ENCODE measurements around the gene GSE1. TPM values are rescaled to one million over a fixed set of nuclear protein-coding genes. Genes with fewer than 3 reads are reported as not detected.

GSE1 gene
- total and polyA plus RNA-seq, 7 experiments from 2014 or later: 0.18 to 69.2 (median 11.3) TPM

GRCh38 chr16:85584819-85585282 is 28.3 kb upstream of the GSE1 start:
- POLR2A ChIA-PET: interaction anchor here (0.6 kb wide), 1 partner anchor 25 kb away, joined by 3 read pairs; no protein-coding TSS in a partner anchor
- Histone ChIP-seq H3K27me3 (ENCODE audit: control insufficient read depth in 2 of 2, insufficient read depth in 2 of 2, low read length in 2 of 2) (no peaks in the 10 kb centered on the region), H3K27ac (ENCODE audit: low read depth, low read length) (no peak overlapping the region), H3K4me1 (ENCODE audit: control insufficient read depth in 2 of 2, insufficient read depth in 2 of 2, low read length in 2 of 2) (no peaks in the 10 kb centered on the region), H3K4me3 (ENCODE audit: low read length) (no peak overlapping the region), H3K36me3 (ENCODE audit: control insufficient read depth in 2 of 3, insufficient read depth in 3 of 3, low read length in 3 of 3) (no peaks in the 10 kb centered on the region), H3K9me3 (ENCODE audit: control insufficient read depth in 2 of 3, low read length in 3 of 3) (no peaks in the 10 kb centered on the region)
- CTCF ChIA-PET: no interaction called here
- Mint-ChIP-seq H3K9me3 (no peaks in the 10 kb centered on the region), H3K27me3 (no peaks in the 10 kb centered on the region), H3K4me1 (peaks cover 0 to 31% (median 4%) of the 10 kb centered on the region in 7 donors), H3K4me3 (no peak overlapping the region), H3K36me3 (peaks cover 0 to 3% (median 2%) of the 10 kb centered on the region in 5 donors), H3K27ac (no peak overlapping the region)
- ATAC-seq (no peak), DNase-seq (no peak)
- intact Hi-C loops (cut with micrococcal nuclease): no loop called here

- H3K27me3 Mint-ChIP-seq: no peaks in the 10 kb centered on the region
- Histone ChIP-seq H3K4me3 (ENCODE audit: low read length) (no peak overlapping the region), H3K36me3 (ENCODE audit: control insufficient read depth in 2 of 3, insufficient read depth in 3 of 3, low read length in 3 of 3) (no peaks in the 10 kb centered on the region), H3K9me3 (ENCODE audit: control insufficient read depth in 2 of 3, low read length in 3 of 3) (no peaks in the 10 kb centered on the region), H3K27ac (ENCODE audit: low read depth, low read length) (no peak overlapping the region), H3K4me1 (ENCODE audit: control insufficient read depth in 2 of 2, insufficient read depth in 2 of 2, low read length in 2 of 2) (no peaks in the 10 kb centered on the region), H3K27me3 (ENCODE audit: control insufficient read depth in 2 of 2, insufficient read depth in 2 of 2, low read length in 2 of 2) (no peaks in the 10 kb centered on the region)
- no peak for ATAC-seq
- H3K27ac Mint-ChIP-seq: no peak overlapping the region
- H3K4me3 Mint-ChIP-seq: no peak overlapping the region
- intact Hi-C loops (cut with micrococcal nuclease): no loop called here
- H3K36me3 Mint-ChIP-seq: no peaks in the 10 kb centered on the region
- H3K9me3 Mint-ChIP-seq: no peaks in the 10 kb centered on the region
- ChIA-PET CTCF (no interaction called here), POLR2A (interaction anchor here (0.6 kb wide), 2 partner anchors 24 to 205 kb away, joined by 3 read pairs; no protein-coding TSS in a partner anchor)
- H3K4me1 Mint-ChIP-seq: peaks cover 0 to 28% (median 4%) of the 10 kb centered on the region in 7 donors
- DNase-seq: no peak
Measured at GRCh38 chr16:85585711-85586110, 27.4 kb upstream of the GSE1 start.

- no peaks in the 10 kb centered on the region for H3K9me3 Mint-ChIP-seq
- Histone ChIP-seq H3K27me3 (ENCODE audit: control insufficient read depth in 2 of 2, insufficient read depth in 2 of 2, low read length in 2 of 2) (no peaks in the 10 kb centered on the region), H3K27ac (ENCODE audit: low read depth, low read length) (no peak overlapping the region), H3K4me1 (ENCODE audit: control insufficient read depth in 2 of 2, insufficient read depth in 2 of 2, low read length in 2 of 2) (no peaks in the 10 kb centered on the region), H3K4me3 (ENCODE audit: low read length) (no peak overlapping the region), H3K36me3 (ENCODE audit: control insufficient read depth in 2 of 3, insufficient read depth in 3 of 3, low read length in 3 of 3) (no peaks in the 10 kb centered on the region), H3K9me3 (ENCODE audit: control insufficient read depth in 2 of 3, low read length in 3 of 3) (no peaks in the 10 kb centered on the region)
- no peak overlapping the region for H3K4me3 Mint-ChIP-seq
- H3K4me1 Mint-ChIP-seq: peaks cover 0 to 28% (median 4%) of the 10 kb centered on the region in 7 donors
- intact Hi-C loops (cut with micrococcal nuclease): no loop called here
- POLR2A ChIA-PET: no interaction called here
- no peak overlapping the region for H3K27ac Mint-ChIP-seq
- CTCF ChIA-PET: no interaction called here
- no peak for DNase-seq
- ATAC-seq: no peak
- no peaks in the 10 kb centered on the region for H3K27me3 Mint-ChIP-seq
- no peaks in the 10 kb centered on the region for H3K36me3 Mint-ChIP-seq
Measured at GRCh38 chr16:85586380-85587104, 26.6 kb upstream of the GSE1 start.

- ATAC-seq (no peak), DNase-seq (no peak)
- intact Hi-C loops (cut with micrococcal nuclease): no loop called here
- Histone ChIP-seq H3K9me3 (ENCODE audit: control insufficient read depth in 2 of 3, low read length in 3 of 3) (no peaks in the 10 kb centered on the region), H3K27me3 (ENCODE audit: control insufficient read depth in 2 of 2, insufficient read depth in 2 of 2, low read length in 2 of 2) (no peaks in the 10 kb centered on the region), H3K4me1 (ENCODE audit: control insufficient read depth in 2 of 2, insufficient read depth in 2 of 2, low read length in 2 of 2) (no peaks in the 10 kb centered on the region), H3K4me3 (ENCODE audit: low read length) (no peak overlapping the region), H3K36me3 (ENCODE audit: control insufficient read depth in 2 of 3, insufficient read depth in 3 of 3, low read length in 3 of 3) (no peaks in the 10 kb centered on the region), H3K27ac (ENCODE audit: low read depth, low read length) (no peak overlapping the region)
- H3K36me3 Mint-ChIP-seq: no peaks in the 10 kb centered on the region
- H3K4me1 Mint-ChIP-seq: peaks cover 0 to 32% (median 4%) of the 10 kb centered on the region in 7 donors
- H3K4me3 Mint-ChIP-seq: no peak overlapping the region
- POLR2A ChIA-PET: no interaction called here
- no peaks in the 10 kb centered on the region for H3K27me3 Mint-ChIP-seq
- CTCF ChIA-PET: no interaction called here
- no peaks in the 10 kb centered on the region for H3K9me3 Mint-ChIP-seq
- no peak overlapping the region for H3K27ac Mint-ChIP-seq
Measured at GRCh38 chr16:85587762-85588556, 25.2 kb upstream of the GSE1 start.

GRCh38 chr16:85588562-85589503 is 24.3 kb upstream of the GSE1 start:
- ChIA-PET POLR2A (no interaction called here), CTCF (no interaction called here)
- DNase-seq: no peak
- Histone ChIP-seq H3K9me3 (ENCODE audit: control insufficient read depth in 2 of 3, low read length in 3 of 3) (no peaks in the 10 kb centered on the region), H3K4me1 (ENCODE audit: control insufficient read depth in 2 of 2, insufficient read depth in 2 of 2, low read length in 2 of 2) (no peaks in the 10 kb centered on the region), H3K27ac (ENCODE audit: low read depth, low read length) (no peak overlapping the region), H3K27me3 (ENCODE audit: control insufficient read depth in 2 of 2, insufficient read depth in 2 of 2, low read length in 2 of 2) (no peaks in the 10 kb centered on the region), H3K4me3 (ENCODE audit: low read length) (no peak overlapping the region), H3K36me3 (ENCODE audit: control insufficient read depth in 2 of 3, insufficient read depth in 3 of 3, low read length in 3 of 3) (no peaks in the 10 kb centered on the region)
- H3K4me3 Mint-ChIP-seq: no peak overlapping the region
- H3K36me3 Mint-ChIP-seq: no peaks in the 10 kb centered on the region
- intact Hi-C loops (cut with micrococcal nuclease): no loop called here
- H3K27ac Mint-ChIP-seq: peak overlapping the region in 1 of 9 donors; percentile 25
- H3K4me1 Mint-ChIP-seq: peaks cover 0 to 23% (median 0%) of the 10 kb centered on the region in 7 donors
- ATAC-seq: no peak
- no peaks in the 10 kb centered on the region for H3K9me3 Mint-ChIP-seq
- no peaks in the 10 kb centered on the region for H3K27me3 Mint-ChIP-seq

GRCh38 chr16:85589688-85590505 is 23.2 kb upstream of the GSE1 start:
- no peaks in the 10 kb centered on the region for H3K27me3 Mint-ChIP-seq
- POLR2A ChIA-PET: no interaction called here
- no peak overlapping the region for H3K4me3 Mint-ChIP-seq
- no peaks in the 10 kb centered on the region for H3K36me3 Mint-ChIP-seq
- Histone ChIP-seq H3K4me3 (ENCODE audit: low read length) (no peak overlapping the region), H3K9me3 (ENCODE audit: control insufficient read depth in 2 of 3, low read length in 3 of 3) (no peaks in the 10 kb centered on the region), H3K27me3 (ENCODE audit: control insufficient read depth in 2 of 2, insufficient read depth in 2 of 2, low read length in 2 of 2) (no peaks in the 10 kb centered on the region), H3K36me3 (ENCODE audit: control insufficient read depth in 2 of 3, insufficient read depth in 3 of 3, low read length in 3 of 3) (no peaks in the 10 kb centered on the region), H3K27ac (ENCODE audit: low read depth, low read length) (no peak overlapping the region), H3K4me1 (ENCODE audit: control insufficient read depth in 2 of 2, insufficient read depth in 2 of 2, low read length in 2 of 2) (no peaks in the 10 kb centered on the region)
- no peak overlapping the region for H3K27ac Mint-ChIP-seq
- no peaks in the 10 kb centered on the region for H3K9me3 Mint-ChIP-seq
- no peak for ATAC-seq
- CTCF ChIA-PET: no interaction called here
- intact Hi-C loops (cut with micrococcal nuclease): no loop called here
- peaks cover 0 to 14% (median 2%) of the 10 kb centered on the region in 7 donors for H3K4me1 Mint-ChIP-seq
- DNase-seq: no peak
